HG02798 (cell line): Measurements from ENCODE around the gene CYB5B.
"Not testable (repeated sequence)": the region's sequence is repeated elsewhere in the genome, so short reads cannot be mapped to it uniquely, and the experiment has no call there.

Source experiments
- ATAC-seq: cut with Tn5 transposase; IDR thresholded peaks from one replicate; pipeline ENCODE4 v1.9.1; 2021; ENCODE audit warnings: mild to moderate bottlenecking; ENCODE audit not compliant: unreplicated experiment, poor library complexity

CYB5B gene

GRCh38 chr16:69441030-69441429 is 16.6 kb downstream of the CYB5B start:
- ATAC-seq = not testable (repeated sequence)

- ATAC-seq = peak; percentile 44
Observed at GRCh38 chr16:69443927-69444631, 19.7 kb downstream of the CYB5B start.

DNA sequence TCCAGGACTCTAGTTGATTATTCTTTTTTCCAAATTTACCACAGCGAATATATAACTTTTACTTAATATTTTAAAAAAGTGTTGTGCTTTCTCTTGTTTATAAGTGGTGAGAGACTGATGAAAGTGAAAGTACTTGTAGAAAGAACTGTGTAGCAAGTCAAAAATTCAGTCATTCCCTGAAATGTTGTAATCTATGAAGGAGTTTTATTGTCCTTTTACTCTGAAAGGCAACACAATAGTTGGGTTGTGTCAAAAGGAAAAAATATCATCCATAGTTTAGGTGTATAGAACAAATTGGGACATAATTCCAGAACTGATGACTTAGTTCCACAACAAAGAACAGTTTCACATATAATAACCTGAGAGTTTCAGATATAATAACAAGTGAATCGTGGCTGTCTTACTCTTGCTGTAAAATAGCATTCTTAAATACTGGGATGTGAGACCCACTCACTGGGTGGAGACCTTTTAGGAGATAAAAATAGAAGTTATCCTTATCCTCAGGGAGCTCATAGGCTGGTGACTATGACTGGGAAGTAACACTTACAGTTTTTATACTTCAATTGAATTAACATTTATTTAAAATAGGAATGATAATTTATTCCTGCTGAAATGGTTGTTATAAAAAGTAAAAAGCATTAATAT is 20.6 kb downstream of the CYB5B start:
- no peak for ATAC-seq

GRCh38 chr16:69448470-69449193 is 24.2 kb downstream of the CYB5B start:
- ATAC-seq = no peak

DNA sequence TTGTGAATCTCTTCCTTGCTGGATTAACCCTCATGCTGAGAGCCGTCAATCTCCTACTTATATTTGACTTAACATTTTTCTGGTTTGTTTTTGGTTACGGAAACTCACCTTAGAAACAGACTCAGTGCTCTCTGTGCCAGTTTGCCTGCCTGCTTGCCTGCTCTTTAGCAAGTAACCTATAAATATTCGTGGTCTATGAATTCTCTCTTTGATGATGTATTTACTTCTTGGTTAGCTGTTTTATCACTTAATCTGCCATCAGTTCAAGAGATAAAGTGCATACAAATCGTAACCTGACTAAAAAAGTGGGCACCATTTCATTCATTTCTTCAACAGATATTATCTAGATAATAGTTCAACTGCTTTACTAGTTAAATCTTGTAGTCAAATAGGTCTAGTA is 26.7 kb downstream of the CYB5B start:
- no peak for ATAC-seq

- ATAC-seq = no peak
Observed at GRCh38 chr16:69453936-69454335, 29.5 kb downstream of the CYB5B start.

- no peak for ATAC-seq
Observed at GRCh38 chr16:69463876-69464275, 39.5 kb downstream of the CYB5B start.

DNA sequence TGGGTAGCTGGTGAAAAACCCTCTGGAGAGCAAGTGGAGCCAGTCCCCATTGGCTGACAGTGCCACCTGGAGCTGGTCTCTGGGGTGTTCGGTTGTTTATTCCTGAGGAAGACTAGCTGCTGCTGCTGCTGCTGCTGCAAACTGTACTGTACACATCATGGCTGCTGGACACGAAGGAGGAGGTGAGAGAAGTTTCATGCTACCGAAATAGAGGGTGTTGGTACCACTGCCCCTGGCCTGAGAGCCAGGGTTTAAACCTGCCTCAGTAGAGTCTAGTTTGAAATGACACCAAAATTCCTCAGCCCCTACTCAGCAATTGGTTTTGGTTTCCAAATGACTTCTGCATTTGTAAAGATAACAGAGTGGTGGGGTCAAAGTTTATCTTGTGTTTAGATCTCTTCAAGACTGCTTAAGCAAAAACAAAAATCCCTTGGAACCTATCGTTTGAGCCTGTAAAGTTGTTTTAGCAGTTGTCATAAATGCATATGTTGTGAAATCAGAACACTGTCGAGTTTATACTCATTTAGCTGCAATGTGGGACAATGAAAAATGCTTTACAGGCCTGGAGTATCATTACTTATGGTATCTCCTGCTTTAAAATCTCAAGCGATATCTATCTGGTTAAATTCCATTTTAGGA is 40.8 kb downstream of the CYB5B start:
- peak; percentile 49 for ATAC-seq

- no peak for ATAC-seq
Observed at GRCh38 chr16:69465881-69466280, 41.5 kb downstream of the CYB5B start.

GRCh38 chr16:69466547-69466946 is 42.1 kb downstream of the CYB5B start:
- no peak for ATAC-seq

GRCh38 chr16:69467080-69467479 is 42.7 kb downstream of the CYB5B start:
- ATAC-seq = no peak

- no peak for ATAC-seq
Observed at GRCh38 chr16:69467531-69468204, 43.2 kb downstream of the CYB5B start.

- ATAC-seq = peak; percentile 59
Observed at GRCh38 chr16:69469807-69470561, 45.6 kb downstream of the CYB5B start.

GRCh38 chr16:69471121-69471520 is 46.7 kb downstream of the CYB5B start:
- no peak for ATAC-seq

DNA sequence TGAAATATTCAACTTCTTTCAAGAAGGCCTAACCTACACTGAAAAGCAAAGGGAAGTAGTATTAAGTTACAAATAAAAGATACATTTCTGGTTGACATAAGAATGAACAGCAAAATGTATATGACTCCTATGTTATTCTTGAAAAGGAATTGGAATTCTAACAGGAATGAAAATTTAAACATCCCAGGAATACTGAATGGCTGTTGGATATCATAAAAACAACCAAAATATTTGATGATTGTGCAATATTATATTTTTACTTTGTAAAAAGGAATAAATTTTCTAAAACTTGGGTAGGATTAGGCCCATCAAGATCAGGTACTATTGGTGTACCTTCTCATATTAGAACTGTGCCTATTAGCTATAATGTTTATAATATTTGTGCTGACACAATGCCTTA is 50.0 kb downstream of the CYB5B start:
- ATAC-seq = no peak

- no peak for ATAC-seq
Observed at GRCh38 chr16:69476920-69477443, 52.6 kb downstream of the CYB5B start.

DNA sequence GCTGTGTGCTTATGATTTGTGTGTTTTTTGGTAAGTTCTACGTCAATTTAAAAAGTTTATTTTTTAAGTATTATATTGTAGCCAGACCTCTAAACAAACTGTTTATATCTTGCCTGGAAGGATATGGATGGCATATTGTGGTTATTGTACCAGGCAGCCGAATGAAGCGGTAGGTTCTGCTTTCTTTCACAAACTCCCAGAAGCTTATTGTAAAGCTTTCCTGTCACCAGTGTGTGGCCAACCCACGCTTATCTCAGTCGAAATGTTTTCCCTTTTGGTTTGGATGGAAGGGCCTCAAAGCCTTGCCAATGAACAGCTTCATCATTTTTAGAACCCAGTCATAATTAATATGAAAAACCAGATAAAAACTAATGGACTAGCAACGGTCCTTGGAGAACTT is 53.1 kb downstream of the CYB5B start:
- ATAC-seq = no peak

DNA sequence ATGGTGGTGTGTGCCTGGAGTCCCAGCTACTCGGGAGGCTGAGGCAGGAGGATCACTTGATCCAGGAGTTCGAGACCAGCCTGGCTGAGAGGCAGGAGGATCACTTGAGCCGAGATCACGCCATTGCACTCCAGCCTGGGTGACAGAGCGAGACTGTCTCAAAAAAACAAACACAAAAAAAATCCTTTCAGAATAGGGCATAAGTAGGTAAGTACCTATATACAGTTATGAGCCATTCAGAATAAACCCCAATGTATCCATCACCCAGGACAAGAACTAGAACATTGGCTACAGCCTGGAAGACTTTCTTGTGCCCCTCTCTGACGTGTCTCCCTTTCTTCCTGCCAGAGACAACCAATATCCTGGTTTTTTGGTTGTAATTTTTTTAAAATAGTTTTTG is 54.3 kb downstream of the CYB5B start:
- ATAC-seq = no peak

GRCh38 chr16:69479775-69480174 is 55.4 kb downstream of the CYB5B start:
- no peak for ATAC-seq
